PC-3 (cell line): ENCODE results near the gene PTPRE. TPM values are rescaled to one million over a fixed set of nuclear protein-coding genes. Genes with fewer than 3 reads are reported as not detected.

Experiments used
- ATAC-seq: fragments of 200-7000 bp; cut with Tn5 transposase; 2 replicates; pipeline ENCODE4 v1.9.1; 2020; ENCODE audit warnings: mild to moderate bottlenecking, moderate library complexity
- BruUV-seq: library from RNA; stranded (reverse); fragments of 400-500 nt; replicated peaks from 2 replicates; lab custom pipeline; 2021; lab: Mats Ljungman, UMichigan
- CTCF ChIA-PET: fragments of 300-600 bp; sonication (Branson Sonifier 250); formaldehyde crosslinking; loops from one replicate; lab custom pipeline; 2022; ENCODE audit warnings: antibody characterized with exemption; lab: Charles Lee
- POLR2A ChIA-PET: fragments of 300-600 bp; sonication (Branson Sonifier 250); formaldehyde crosslinking; loops from one replicate; lab custom pipeline; 2022; ENCODE audit warnings: antibody characterized with exemption; ENCODE audit not compliant: unreplicated experiment; lab: Charles Lee
- DNase-seq: peaks from one replicate; pipeline ENCODE4 v3.0.0-alpha.2; 2015
- H2AFZ ChIP-seq: fragments of 300-600 bp; sonication (generic); 2 replicates; pipeline ENCODE4 v1.6.0; 2016; ENCODE audit warnings: antibody characterized with exemption, low read length
- H3F3A ChIP-seq: fragments of 300-600 bp; sonication (generic); one replicate; pipeline ENCODE4 v1.6.0; 2017; ENCODE audit warnings: antibody characterized with exemption, low read length, control low read depth, mild to moderate bottlenecking; ENCODE audit not compliant: unreplicated experiment
- H3K27ac ChIP-seq: fragments of 300-600 bp; sonication (generic); 2 replicates; pipeline ENCODE4 v1.5.1; 2016; ENCODE audit warnings: mild to moderate bottlenecking, low read length
- H3K27me3 ChIP-seq: fragments of 300-600 bp; sonication (generic); 2 replicates; pipeline ENCODE4 v1.6.1; 2016; ENCODE audit warnings: low read length, mixed read lengths
- H3K36me3 ChIP-seq: fragments of 300-600 bp; sonication (generic); 2 replicates; pipeline ENCODE4 v1.6.1; 2016; ENCODE audit warnings: low read depth, mixed run types, low read length, mixed read lengths
- H3K4me1 ChIP-seq: fragments of 300-600 bp; sonication (generic); 2 replicates; pipeline ENCODE4 v1.5.1; 2016; ENCODE audit warnings: low read length; ENCODE audit not compliant: insufficient read depth
- H3K4me2 ChIP-seq: fragments of 300-600 bp; sonication (generic); 2 replicates; pipeline ENCODE4 v1.6.0; 2016; ENCODE audit warnings: low read length
- H3K4me3 ChIP-seq: fragments of 300-600 bp; sonication (generic); 2 replicates; pipeline ENCODE4 v1.5.1; 2016; ENCODE audit warnings: mild to moderate bottlenecking, low read length, mixed read lengths
- H3K79me2 ChIP-seq: fragments of 300-600 bp; sonication (generic); 2 replicates; pipeline ENCODE4 v1.6.1; 2017; ENCODE audit warnings: low read length, mixed read lengths
- H3K9ac ChIP-seq: fragments of 300-600 bp; sonication (generic); 2 replicates; pipeline ENCODE4 v1.6.0; 2016; ENCODE audit warnings: mild to moderate bottlenecking, low read length
- H3K9me2 ChIP-seq: fragments of 300-600 bp; sonication (generic); replicated peaks from 2 replicates; pipeline ENCODE4 v1.6.1; 2016; ENCODE audit warnings: mixed run types, low read length, mixed read lengths
- H3K9me3 ChIP-seq: fragments of 300-600 bp; sonication (generic); 2 replicates; pipeline ENCODE4 v1.6.1; 2016; ENCODE audit warnings: low read length, mixed read lengths
- H4K20me1 ChIP-seq: fragments of 300-600 bp; sonication (generic); 2 replicates; pipeline ENCODE4 v1.6.1; 2016; ENCODE audit warnings: low read length, mixed read lengths
- EZH2 ChIP-seq: fragments of 300-600 bp; sonication (generic); IDR thresholded peaks from one replicate; pipeline ENCODE4 v1.6.1; 2017; ENCODE audit warnings: antibody characterized with exemption, mild to moderate bottlenecking, low read length; ENCODE audit not compliant: unreplicated experiment
- EZH2phosphoT487 ChIP-seq: fragments of 300-600 bp; sonication (generic); IDR thresholded peaks from 2 replicates; pipeline ENCODE4 v1.6.1; 2018; ENCODE audit warnings: mild to moderate bottlenecking, antibody characterized with exemption, low read length, borderline replicate concordance
- intact Hi-C: fragments of 100-400 bp; cut with micrococcal nuclease; formaldehyde crosslinking; loops from 2 replicates; pipeline ENCODE4 v1.9.0; 2023
- total RNA-seq: library from RNA; depleted of rRNA; stranded (reverse); fragments of >200 nt; gene quantifications from 2 replicates; pipeline ENCODE4 v1.2.3, GENCODE V29; 2014
- TF ChIP-seq, protein P1 (sequence below): fragments of 300-600 bp; sonication (generic); conservative IDR thresholded peaks from 2 replicates; pipeline ENCODE4 v1.5.1; 2017; ENCODE audit warnings: antibody characterized with exemption, low read depth, mild to moderate bottlenecking, low read length

Gene PTPRE
- total RNA-seq, 1 experiment from 2014 or later, result 3.1 TPM

DNA sequence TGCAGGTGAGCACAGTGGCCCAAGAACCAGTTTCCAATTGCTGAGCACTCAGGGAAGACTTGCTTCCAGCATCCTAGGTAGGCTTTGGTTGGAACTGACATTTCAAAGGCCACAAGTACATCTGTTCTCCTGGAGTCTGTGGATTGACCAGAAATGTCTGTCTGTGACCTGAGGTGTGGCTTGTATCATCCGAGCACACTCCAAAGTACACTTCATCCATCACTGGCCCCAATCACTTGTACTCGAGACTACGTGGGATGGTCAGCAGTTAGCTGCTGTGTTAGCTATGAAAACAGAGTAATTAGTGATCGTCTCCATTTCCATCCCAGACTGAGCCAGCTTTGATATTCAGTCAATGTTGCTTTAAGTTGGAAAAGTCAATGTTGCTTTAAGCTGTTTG lies 174.3 kb downstream of the PTPRE start:
- Histone ChIP-seq H3F3A (no peaks in the 10 kb centered on the region), H3K9me3 (no peaks in the 10 kb centered on the region), H3K4me1 (no peaks in the 10 kb centered on the region), H3K4me2 (no peak overlapping the region), H4K20me1 (no peaks in the 10 kb centered on the region), H2AFZ (no peak overlapping the region), H3K36me3 (no peaks in the 10 kb centered on the region), H3K4me3 (no peak overlapping the region), H3K27me3 (no peaks in the 10 kb centered on the region), H3K9ac (no peak overlapping the region), H3K79me2 (no peaks in the 10 kb centered on the region), H3K9me2 (no peaks in the 10 kb centered on the region), H3K27ac (no peak overlapping the region)
- no TSS peak for BruUV-seq
- POLR2A ChIA-PET, result no interaction called here
- CTCF ChIA-PET, result no interaction called here
- intact Hi-C loops, result no loop called here
- no peak for TF ChIP-seq EZH2
- TF ChIP-seq, protein P1, sequence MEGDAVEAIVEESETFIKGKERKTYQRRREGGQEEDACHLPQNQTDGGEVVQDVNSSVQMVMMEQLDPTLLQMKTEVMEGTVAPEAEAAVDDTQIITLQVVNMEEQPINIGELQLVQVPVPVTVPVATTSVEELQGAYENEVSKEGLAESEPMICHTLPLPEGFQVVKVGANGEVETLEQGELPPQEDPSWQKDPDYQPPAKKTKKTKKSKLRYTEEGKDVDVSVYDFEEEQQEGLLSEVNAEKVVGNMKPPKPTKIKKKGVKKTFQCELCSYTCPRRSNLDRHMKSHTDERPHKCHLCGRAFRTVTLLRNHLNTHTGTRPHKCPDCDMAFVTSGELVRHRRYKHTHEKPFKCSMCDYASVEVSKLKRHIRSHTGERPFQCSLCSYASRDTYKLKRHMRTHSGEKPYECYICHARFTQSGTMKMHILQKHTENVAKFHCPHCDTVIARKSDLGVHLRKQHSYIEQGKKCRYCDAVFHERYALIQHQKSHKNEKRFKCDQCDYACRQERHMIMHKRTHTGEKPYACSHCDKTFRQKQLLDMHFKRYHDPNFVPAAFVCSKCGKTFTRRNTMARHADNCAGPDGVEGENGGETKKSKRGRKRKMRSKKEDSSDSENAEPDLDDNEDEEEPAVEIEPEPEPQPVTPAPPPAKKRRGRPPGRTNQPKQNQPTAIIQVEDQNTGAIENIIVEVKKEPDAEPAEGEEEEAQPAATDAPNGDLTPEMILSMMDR, result no peak
- TF ChIP-seq EZH2phosphoT487, result no peak
- ATAC-seq (no peak), DNase-seq (no peak)

DNA sequence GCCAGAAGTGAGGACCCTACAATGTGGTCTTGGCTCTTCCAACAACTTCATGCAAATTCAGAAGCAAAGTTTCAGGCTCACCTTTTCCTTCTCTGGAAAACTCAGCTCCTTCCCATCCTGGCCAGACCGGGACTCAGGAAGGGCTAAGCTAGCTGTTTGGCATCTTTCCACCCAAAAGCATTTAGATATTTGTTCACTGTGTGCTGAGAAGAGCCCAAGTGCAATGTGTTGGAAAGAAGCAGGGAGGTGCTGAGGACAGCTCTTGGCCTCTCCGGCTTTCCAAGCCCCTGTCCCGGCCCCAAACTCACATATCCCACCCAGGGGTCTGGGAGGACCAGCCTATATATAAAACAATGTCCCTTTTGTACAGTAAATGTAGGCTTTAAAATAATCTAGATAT lies 174.8 kb downstream of the PTPRE start:
- CTCF ChIA-PET, result no interaction called here
- POLR2A ChIA-PET, result no interaction called here
- TF ChIP-seq EZH2phosphoT487 (no peak), EZH2 (no peak)
- TF ChIP-seq, protein P1, result no peak
- Histone ChIP-seq H3K9ac (no peak overlapping the region), H3K79me2 (no peaks in the 10 kb centered on the region), H3K27ac (no peak overlapping the region), H3F3A (no peaks in the 10 kb centered on the region), H3K36me3 (no peaks in the 10 kb centered on the region), H3K4me1 (no peaks in the 10 kb centered on the region), H2AFZ (no peak overlapping the region), H3K9me2 (no peaks in the 10 kb centered on the region), H3K27me3 (no peaks in the 10 kb centered on the region), H3K4me3 (no peak overlapping the region), H3K4me2 (no peak overlapping the region), H3K9me3 (no peaks in the 10 kb centered on the region), H4K20me1 (no peaks in the 10 kb centered on the region)
- intact Hi-C loops, result no loop called here
- DNase-seq, result no peak
- ATAC-seq, result no peak
- BruUV-seq, result no TSS peak

DNA sequence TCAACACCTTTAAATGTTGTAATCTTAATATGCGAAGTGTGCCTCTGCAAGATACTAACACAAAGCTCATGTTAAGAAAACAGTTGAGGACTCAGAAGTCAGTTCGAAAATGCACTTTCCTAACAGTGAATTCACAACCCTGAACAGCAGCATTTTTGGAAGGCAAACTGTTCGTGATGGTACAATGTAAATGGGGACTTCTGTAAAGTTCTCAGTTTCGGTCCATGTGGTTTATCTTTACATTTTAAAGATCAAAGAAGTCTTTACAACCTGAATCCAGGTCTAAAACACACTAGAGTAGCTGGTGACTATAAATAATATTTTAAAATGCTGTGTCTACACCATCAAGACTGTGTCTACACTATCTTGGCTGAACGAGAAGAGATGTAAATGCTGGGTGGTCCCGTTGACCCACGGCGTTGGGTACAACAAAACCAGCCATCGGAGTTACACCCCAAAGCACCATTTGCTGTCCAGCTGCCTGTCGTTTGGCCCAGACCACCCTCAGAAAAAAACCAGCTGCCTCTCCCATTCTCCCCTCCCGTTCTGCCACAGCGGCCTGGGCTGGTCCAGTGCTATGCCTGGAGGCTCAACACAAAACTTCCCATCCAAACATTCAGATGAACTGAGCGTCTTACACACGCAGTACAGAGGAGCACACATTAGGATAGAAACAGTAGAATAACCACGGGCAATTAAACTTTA lies 176.4 kb downstream of the PTPRE start:
- Histone ChIP-seq H3K9me2 (no peaks in the 10 kb centered on the region), H3K4me2 (no peak overlapping the region), H3K27me3 (no peaks in the 10 kb centered on the region), H3K27ac (no peak overlapping the region), H3K4me1 (no peaks in the 10 kb centered on the region), H3K36me3 (no peaks in the 10 kb centered on the region), H3F3A (no peaks in the 10 kb centered on the region), H3K9me3 (no peaks in the 10 kb centered on the region), H3K79me2 (no peaks in the 10 kb centered on the region), H3K4me3 (no peak overlapping the region), H2AFZ (no peak overlapping the region), H4K20me1 (no peaks in the 10 kb centered on the region), H3K9ac (no peak overlapping the region)
- ChIA-PET CTCF (no interaction called here), POLR2A (no interaction called here)
- DNase-seq (no peak), ATAC-seq (no peak)
- no TSS peak for BruUV-seq
- intact Hi-C loops, result no loop called here
- TF ChIP-seq EZH2phosphoT487 (no peak), EZH2 (no peak)
- TF ChIP-seq, protein P1, result no peak
